Lung microvascular endothelial cell (primary cell): ENCODE data around the gene CRHBP. TPM values are rescaled to one million over a fixed set of nuclear protein-coding genes. Genes with fewer than 3 reads are reported as not detected.
"Not testable (repeated sequence)": the region's sequence is repeated elsewhere in the genome, so short reads cannot be mapped to it uniquely, and the experiment has no call there.

Source experiments
- DNase-seq, 2 donors: peaks; one replicate each; pipeline versions ENCODE4 v3.0.0 to v3.0.0-alpha.2; 2010; ENCODE audit warnings: low read depth in 2 of 2
- total RNA-seq: library from RNA; depleted of rRNA; stranded (reverse); fragments of >200 nt; gene quantifications from 2 replicates; pipeline ENCODE4 v1.2.1, GENCODE V29; 2014

Gene CRHBP
- not detected in 2 replicates for total RNA-seq

- DNase-seq = no peak
Measured at GRCh38 chr5:76952795-76953536, at the start of gene CRHBP. Gene CRHBP, plus strand, starts transcription at chr5:76953045. Its CDS starts 90 bp downstream, at chr5:76953135.

DNA sequence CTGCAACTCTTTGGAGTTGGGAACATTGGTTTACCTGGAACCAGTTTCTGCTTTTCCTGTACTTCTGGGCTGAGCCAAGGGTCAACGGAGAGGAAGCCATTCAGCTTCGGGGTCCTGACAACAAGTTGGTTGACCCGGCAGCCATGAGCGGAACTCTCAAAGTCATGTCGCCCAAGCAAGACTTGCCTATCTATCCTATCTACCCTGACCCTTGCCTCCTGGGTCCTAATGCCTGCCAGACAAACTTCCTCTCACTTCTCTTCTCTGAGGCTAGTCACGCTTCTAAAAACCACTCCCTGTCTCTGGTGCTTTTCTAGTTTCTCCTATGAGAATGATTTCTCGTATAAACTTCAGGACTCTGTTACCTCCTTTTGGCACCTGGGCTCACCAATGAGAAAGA, 44.7 kb upstream of the CRHBP start:
- DNase-seq = no peak

DNA sequence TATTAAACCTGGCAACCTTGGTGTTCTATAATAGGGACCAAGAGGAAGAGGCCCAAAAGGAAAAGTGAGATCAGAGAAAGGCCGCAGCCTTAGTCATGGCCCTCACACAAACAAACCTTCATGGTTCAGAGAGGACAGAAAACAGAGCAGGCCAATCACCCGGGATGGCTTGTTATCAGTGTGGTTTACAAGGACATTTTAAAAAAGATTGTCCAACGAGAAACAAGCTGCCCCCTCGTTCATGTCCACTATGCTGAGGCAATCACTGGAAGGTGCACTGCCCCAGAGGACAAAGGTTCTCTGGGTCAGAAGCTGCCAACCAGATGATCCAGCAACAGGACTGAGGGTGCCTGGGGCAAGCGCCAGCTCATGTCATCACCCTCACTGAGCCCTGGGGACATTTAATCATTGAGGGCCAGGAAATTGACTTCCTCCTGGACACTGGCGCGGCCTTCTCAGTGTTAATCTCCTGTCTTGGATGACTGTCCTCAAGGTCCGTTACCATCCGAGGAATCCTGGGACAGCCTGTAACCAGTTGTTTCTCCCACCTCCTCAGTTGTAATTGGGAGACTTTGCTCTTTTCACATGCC, 42.4 kb upstream of the CRHBP start:
- not testable (repeated sequence) for DNase-seq

GRCh38 chr5:76914671-76915070, 38.2 kb upstream of the CRHBP start:
- DNase-seq = not testable (repeated sequence)

GRCh38 chr5:76918539-76918938, 34.3 kb upstream of the CRHBP start:
- DNase-seq = no peak

GRCh38 chr5:76920491-76920890, 32.4 kb upstream of the CRHBP start:
- DNase-seq = no peak

DNA sequence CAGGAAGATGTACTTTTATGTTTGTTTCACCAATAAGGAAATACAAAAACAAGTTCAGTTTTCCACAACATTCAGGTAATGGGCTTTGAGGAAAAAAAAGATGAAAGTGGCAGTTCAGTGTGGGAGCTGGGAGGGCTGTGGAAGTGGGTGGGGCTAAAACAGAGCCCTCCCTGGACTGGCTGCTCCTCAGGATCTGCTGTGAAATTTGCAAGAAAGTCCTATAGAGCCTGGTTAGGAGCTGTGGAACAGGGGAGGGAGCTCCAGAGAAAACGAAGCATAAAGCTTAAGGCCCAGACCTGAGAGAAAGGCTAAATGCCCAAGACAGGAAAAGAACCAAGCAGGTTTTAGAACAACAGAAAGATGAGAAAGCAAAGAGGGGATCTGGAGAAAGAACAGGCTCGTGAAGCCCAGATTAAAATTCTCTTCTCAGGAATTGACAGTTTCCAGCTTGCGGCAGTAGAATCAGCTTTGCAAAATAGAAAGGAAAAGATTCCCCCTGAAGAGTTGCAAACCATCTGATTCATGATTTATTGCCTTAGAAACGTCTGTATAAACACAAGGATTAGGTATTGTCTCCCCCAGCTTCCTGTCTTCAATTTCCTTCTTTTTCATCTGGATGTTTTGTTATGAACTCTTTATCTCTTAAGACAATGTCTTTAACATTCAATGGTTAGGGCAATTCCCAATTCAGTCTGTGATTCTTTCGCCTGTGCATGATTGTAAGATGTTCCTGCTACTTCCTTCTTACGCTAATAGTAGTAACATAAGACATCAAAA, 26.3 kb upstream of the CRHBP start:
- DNase-seq = no peak

DNA sequence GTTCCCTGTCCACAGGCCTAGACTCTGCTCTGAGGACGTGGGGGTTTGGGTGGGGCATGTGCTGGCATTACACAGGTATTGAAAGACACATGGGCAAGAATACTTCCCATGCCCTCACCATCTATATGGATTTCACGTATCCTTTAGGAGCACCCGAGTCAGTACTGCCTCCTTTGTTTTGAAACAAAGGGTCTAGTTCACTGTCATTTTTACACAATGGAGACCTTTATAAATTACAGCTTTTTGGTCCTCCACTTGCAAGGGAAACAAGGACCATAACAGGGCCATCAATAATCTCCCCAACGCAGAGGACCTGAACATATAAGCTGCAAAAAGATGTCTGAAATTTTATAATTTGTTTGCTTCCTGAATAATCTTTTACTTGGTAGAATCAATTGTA, 24.9 kb upstream of the CRHBP start:
- no peak for DNase-seq

DNA sequence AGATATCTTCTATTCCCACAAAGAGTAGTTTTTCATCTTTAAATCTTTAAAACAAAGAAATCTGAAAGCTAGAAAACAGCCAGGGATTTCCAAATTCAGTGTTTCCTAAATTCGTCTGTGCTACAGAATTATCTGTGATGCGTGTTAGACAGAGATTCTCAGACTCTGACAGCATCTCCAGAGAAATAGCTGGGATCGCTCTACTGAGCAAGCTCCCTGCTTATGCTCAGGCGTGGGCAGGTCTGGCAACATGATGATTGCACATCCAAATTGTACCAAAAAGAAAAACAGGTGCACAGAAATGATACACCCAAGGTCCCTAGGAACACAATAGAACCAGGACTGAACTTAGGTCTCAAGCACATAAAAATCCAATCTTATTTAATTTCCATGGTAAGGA, 22.8 kb upstream of the CRHBP start:
- DNase-seq = no peak

GRCh38 chr5:76938177-76938576, 14.7 kb upstream of the CRHBP start:
- DNase-seq = no peak

DNA sequence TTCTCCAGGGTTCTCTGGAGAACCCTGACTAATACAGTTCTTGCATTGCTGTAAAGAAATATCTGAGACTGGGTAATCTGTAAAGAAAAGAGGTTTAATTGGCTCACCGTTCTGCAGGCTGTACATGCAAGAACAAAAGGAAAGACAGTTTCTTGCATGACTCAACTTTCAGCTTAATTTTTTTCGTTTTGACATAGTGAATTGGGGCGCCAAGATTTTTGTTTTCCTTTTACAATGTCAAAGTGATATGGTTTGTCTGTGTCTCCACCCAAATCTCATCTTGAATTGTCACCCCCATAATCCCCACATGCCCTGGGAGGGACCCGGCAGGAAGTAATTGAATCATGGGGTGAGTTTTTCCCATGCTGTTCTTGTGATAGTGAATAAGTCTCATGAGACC, 11.8 kb upstream of the CRHBP start:
- DNase-seq = no peak

DNA sequence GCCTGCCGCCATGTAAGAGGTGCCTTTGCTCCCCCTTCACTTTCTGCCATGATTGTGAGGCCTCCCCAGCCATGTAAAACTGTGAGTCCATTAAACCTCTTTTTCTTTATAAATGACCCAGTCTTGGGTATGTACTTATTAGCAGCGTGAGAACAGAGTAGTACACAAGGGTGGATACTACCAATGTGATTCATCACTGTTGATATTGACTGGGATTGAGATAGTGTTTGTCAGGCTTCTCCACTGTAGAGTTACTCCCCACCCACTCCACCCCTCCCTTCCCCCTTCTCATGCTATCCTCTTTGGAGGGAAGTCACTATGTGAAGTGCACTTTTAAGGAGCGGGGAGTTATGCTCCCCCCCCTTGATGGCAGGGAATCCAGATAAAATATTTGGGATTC, 11.4 kb upstream of the CRHBP start:
- DNase-seq = no peak

DNA sequence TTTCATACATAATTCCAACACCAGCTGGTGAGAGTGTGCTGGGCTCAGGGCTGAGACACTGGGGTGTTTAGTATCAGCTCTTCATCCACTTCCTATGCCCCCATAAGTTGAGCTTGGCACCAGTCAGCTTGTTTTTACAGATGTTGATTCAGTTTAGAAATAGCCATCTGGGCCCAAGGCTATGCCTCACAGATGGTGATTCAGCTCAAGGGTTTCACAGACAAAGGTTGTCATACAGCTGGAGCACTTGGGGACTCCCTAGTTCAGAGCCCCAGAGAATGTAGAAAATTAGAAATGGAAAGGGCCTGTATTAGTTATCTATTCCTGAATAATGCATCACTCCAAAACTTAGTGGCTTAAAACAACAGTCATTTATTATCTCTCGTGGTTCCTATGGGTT, 10.3 kb upstream of the CRHBP start:
- no peak for DNase-seq

DNA sequence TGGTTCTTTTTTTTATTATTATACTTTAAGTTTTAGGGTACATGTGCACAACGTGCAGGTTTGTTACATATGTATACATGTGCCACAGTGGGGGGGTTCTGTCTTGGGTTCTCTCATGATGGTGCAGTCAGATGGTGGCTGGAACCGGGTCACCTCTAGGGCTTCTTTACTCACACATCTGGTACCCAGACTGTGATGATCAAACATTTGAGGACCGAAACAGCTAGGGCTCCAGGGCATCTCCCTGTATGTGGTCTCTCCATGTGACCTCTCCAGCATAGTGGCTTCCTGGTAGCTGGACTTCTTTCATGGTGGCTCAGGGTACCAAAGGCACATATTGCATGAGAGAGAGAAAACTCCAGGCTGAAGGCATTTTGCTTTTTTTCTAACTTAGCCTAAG, 9.8 kb upstream of the CRHBP start:
- no peak for DNase-seq

DNA sequence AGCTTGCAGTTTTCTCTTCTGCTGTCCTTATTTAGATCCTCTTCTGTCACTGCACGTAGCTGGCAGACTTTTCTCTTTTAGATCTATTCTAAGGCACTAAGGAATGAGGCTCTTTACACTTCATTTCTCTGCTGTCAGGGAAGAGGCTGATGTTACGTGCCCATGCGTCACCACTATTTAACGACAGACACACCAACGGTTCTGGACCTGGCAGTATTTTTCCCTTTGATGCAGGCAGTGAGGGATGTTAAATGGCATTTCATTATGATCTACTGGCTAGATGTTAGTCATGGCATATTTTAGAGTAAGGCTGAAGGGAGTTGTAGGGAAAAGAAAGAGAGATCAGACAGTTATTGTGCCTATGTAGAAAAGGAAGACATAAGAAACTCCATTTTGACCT, 8.2 kb upstream of the CRHBP start:
- DNase-seq = no peak

DNA sequence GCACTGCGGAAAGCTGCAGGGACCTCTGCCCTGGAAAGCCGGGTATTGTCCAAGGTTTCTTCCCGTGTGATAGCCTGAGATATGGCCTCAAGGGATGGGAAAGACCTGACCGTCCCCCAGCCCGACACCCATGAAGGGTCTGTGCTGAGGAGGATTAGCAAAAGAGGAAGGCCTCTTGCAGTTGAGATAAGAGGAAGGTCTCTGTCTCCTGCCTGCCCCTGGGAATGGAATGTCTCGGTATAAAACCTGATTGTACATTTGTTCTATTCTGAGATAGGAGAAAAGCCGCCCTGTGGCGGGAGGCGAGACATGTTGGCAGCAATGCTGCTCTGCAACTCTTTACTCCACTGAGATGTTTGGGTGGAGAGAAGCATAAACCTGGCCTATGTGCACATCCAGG, 7.6 kb upstream of the CRHBP start:
- not testable (repeated sequence) for DNase-seq

GRCh38 chr5:76946090-76946489, 6.8 kb upstream of the CRHBP start:
- DNase-seq = no peak

- no peak for DNase-seq
Measured at GRCh38 chr5:76947082-76947503, 5.8 kb upstream of the CRHBP start.

- peak in 1 of 2 donors; percentile 12 for DNase-seq
Measured at GRCh38 chr5:76953551-76954382, 922 bp downstream of the CRHBP start.

GRCh38 chr5:76954383-76954763, 1.5 kb downstream of the CRHBP start:
- DNase-seq = no peak

- DNase-seq = no peak
Measured at GRCh38 chr5:76956033-76956432, 3.2 kb downstream of the CRHBP start.
